GM18861 (cell line): ENCODE results near the gene GNGT2.

Experiments
- ATAC-seq: cut with Tn5 transposase; IDR thresholded peaks from one replicate; pipeline ENCODE4 v1.9.1; 2021; ENCODE audit not compliant: unreplicated experiment

Gene GNGT2

DNA sequence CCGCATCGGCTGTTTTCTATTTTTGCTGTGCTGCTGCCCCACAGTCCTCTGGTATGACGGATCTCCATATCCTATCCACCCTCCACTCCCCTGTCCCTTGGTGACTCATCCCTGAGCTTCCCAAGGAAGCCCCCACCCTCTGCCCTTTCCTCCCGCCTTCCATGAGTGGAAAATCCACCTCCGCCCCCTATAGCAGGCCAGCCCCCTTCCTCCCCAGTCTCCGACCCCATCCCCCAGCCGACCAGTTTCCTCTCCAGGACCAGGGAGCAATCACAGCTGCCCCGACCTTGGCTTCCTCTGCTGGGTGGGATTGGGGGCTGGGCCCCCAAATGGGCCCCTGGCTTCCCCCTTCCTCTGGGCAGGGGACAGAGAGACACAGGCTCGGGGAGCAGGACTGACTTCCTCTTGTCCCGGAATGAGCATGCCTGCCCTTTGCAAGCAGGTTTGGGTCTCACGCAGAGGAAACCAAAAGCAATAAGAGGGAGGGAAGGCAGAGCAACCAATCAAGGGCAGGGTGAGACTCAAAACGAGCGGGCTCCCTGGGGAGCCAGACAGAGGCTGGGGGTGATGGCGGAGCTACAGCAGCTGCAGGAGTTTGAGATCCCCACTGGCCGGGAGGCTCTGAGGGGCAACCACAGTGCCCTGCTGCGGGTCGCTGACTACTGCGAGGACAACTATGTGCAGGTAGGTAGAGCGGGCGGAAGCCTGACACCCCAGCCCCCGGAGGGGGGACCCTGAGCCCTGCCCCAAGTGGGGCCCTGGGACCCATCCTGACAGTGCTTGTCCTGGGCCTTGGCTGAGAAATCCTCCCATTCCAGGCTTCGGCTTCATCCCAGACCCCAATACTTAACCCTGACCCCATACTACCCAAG is at the start of gene GNGT2, which contains the start of gene ABI3:
Gene GNGT2, minus strand, starts transcription at position 417 of the 872 bp plus-strand sequence. CDS start 3,152 bp downstream, outside the sequence.
Gene ABI3, plus strand, starts transcription at position 550 of the 872 bp plus-strand sequence. Its CDS starts 18 bp downstream, at position 568.
- ATAC-seq: no peak

DNA sequence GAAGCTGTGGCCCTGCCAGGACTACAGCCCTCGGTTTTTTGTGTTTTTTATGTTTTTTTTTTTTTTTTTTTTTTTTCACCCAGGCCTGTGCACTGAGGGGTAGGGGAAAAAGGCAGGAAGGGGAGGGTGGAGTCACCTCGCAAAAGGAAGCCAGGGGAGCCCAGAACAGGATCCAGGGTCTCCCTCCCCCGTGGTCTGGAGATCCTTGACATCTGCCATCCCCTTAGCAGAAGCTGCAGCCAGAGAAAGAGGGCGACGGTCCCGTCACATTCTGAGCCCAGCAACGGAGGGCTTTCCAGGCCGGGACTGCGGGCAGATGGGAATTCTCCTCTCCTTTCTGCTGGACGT is 49.3 kb upstream of the GNGT2 start:
- ATAC-seq: no peak

DNA sequence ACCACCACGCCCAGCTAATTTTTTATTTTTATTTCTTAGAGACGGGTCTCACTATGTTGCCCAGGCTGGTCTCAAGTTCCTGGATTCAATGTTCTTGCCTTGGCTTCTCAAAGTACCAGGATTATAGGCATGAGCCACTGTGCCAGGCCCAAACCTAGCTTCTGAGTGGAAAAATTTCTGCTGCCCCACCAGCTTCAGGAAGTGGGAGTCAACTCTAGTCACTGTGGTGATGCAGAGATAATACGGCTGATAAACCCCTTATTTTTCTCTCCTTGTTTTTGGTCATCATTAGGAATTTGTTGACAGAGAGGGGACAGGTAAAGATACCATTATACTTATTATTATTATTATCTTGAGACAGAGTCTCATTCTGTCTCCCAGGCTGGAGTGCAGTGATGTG is 48.0 kb upstream of the GNGT2 start:
- no peak for ATAC-seq

DNA sequence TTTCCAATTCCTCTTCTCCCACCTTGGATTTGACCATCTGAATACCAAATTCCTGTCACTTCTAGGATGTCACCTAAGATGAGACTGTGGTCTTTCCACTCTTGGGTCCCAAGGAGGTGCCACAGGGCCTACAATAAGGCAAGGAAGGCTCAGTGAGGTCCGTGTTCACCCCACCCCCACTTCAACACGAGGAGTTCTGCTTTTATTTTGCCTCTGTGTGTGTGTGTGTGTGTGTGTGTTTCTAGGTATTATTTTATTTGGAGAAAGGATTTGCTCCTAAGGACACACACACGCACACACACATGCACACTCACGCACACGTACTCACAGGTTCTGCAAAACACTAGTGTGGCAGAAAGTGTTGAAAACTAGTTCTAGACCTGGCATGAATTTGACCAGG is 44.8 kb upstream of the GNGT2 start:
- no peak for ATAC-seq

DNA sequence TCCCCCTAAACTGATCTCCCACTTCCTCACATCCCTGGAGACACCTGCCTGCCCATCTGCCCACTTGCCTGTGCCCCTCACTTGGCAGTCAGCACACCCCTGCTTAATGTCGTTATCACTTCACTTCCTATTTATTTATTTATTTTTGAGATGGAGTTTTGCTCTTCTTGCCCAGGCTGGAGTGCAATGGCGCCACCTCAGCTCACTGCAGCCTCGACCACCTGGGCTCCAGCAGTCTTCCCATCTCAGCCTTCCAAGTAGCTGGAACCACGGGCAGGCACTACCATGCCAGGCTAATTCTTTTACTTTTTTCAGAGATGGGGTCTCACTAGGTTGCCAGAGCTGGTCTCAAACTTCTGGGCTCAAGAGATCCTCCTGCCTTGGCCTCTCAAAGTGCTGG is 43.7 kb upstream of the GNGT2 start:
- no peak for ATAC-seq

DNA sequence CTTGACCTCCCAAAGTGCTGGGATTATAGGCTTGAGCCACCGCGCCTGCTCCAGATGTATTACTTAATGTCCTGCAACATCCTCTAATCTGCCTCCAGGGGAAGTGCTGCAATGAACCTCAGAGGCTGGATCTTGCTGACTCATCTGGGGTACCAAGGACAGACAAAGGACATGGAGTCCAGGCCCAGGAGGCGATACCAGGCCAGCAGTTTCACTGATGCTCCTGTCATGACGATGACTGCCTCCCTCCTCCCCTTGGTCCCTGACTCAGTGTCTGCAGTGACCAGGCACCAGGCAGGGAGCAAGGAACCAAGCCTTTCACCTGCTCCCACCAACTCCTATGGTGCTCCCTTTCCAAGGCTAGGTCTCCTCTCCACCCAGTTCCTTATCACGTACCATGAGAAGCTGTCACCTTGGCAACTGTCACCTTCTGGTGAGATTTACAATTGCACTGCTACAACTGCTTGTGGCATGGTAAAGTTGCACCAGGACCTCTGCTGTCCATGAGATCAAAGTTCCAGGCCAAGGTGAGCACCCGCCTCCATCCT is 41.8 kb upstream of the GNGT2 start:
- no peak for ATAC-seq

DNA sequence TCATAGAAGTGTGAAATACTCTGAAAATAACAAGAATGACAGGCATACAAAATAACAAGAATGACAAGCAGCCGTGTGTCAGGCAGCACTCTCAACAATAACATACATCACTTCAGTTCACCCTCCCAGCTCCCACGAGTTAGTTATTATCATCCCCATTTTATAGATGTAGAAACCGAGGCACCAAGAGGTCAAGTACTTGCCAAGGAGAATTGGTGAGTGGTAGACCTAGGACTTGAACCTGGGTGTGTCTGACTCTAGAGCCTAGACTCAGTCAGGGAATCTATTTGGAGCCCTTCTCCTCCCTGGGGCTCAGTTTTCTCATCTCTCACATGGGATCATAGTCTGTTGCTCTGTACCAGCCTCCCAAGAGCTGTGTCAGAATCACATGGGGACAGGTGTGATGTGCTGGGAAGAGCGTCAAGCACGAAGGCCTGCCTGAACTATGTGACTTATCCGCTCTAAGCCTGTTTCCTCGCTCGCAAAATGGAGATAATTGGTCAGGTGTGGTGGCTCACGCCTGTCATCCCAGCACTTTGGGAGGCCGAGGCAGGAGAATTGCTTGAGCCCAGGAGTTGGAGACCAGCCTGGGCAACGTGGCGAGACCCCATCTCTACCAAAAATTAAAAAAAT is 39.6 kb upstream of the GNGT2 start:
- no peak for ATAC-seq

DNA sequence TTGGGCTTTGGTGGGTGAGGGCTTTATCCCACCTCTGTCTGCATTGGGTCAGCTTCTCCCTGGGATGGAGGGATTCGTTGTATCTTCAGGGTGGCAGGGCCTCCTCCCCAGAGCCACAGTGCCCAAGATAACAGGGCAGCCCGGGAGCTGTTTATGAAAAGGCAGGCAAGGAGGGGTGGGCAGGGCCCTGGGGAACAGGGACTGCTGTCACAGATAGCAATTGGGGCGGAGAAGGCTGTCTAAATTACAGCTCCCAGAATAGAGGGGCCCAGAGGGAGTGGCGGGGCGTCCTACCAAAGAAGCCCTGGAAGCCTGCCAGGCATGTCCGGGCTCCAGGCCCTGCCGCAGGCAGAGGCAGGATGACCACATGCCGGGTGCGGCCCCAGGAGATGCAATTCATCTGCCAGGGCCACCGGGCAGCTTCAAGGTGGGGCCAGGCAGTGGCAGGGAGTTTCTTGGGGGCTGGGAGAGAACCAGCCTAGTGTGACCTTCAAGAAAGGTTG is 39.0 kb upstream of the GNGT2 start:
- ATAC-seq: no peak

DNA sequence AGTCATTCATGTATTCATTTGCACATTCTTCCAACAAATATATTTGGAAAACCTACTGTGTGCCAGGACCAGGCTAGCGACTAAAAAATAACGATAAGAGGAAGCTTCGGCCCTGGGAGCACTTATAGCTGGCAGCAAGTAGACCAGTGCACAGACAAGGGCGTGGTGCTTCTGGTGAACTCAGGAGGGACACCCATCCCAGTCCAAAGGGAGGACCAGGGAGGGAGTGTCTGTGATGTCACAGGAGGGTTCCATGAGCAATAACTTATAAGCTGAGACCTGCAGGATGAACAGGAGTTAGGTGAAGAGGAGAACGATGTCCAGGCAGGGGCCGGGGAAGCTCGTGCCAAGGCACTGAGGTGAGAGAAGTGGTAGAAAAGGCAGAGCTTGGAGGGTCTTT is 37.6 kb upstream of the GNGT2 start:
- ATAC-seq: no peak

DNA sequence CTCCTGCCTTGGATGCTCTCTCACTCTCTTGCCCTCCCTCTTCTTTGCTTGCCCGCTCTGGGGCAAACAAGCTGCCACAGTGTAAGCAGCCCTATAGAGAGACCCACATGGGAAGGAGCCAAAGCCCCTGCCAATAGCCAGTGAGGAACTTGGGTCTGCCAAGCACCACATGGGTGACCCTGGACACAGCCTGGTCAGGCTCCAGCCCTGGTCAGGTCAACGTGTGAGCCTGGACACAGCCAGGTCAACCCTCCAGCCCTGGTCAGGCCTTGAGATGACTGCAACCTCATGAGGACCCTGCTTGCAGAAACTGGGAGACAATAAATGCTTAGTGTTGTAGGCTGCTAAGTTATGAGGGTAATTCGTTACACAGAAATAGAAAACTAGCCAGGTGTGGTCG is 34.5 kb upstream of the GNGT2 start:
- ATAC-seq: no peak

DNA sequence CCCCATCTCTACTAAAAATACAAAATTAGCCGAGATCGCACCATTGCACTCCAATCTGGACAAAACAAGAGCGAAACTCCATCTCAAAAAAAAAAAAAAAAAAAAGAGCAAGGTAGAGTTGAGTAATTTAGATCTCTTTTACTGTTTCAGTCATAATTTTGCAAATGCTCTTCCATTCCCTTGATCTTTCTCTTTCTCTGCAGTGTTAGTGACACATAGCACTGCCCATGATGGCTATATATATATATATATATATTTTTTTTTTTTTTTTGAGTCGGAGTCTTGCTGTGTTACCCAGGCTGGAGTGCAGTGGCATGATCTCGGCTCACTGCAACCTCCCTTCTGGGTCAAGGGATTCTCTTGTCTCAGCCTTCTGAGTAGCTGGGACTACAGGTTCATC is 32.4 kb upstream of the GNGT2 start:
- no peak for ATAC-seq

DNA sequence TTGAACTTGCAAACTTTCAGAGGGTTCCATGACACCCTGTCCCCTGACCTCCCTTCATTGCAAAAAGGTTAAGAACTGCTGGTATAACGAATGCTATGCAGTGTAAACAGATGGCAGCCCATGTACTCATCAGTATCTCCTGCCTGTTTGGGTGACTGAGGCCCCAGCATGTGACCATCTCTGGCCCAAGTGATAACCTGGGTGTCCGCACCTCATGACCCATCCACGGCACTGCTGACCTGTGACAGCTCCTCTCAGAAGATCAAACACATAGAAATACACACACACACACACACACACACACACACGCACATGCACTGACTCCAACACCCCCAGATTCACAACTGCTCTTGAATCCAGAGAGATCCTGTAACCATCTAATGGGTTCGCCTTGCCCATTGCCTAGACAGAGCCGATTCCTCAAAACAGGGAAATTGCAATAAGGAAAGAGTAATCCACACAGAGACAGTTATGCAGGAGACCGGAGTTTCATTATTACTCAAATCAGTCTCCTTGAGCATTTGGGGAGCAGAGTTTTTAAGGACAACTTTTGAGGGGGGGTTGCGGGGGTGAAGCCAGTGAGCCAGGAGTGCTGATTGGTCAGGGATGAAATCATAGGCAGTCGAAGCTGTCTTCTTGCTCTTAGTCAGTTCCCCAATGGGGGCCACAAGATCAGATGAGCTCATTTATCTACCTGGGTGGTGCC is 31.5 kb upstream of the GNGT2 start:
- no peak for ATAC-seq

DNA sequence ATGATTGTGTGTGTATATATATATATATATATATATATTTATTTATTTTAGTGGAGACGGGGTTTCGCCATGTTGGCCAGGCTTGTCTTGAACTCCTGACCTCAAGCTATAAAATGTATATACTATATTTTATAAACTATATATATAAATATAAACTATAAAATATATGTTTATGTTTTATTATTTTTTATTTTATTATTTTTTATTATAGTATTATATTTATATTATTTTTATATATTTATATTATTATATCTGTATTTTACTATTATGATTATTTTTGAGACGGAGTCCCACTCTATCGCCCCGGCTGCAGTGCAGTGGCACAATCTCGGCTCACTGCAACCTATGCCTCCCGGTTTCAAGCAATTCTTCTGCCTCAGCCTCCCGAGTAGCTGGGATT is 30.7 kb upstream of the GNGT2 start:
- ATAC-seq: no peak

DNA sequence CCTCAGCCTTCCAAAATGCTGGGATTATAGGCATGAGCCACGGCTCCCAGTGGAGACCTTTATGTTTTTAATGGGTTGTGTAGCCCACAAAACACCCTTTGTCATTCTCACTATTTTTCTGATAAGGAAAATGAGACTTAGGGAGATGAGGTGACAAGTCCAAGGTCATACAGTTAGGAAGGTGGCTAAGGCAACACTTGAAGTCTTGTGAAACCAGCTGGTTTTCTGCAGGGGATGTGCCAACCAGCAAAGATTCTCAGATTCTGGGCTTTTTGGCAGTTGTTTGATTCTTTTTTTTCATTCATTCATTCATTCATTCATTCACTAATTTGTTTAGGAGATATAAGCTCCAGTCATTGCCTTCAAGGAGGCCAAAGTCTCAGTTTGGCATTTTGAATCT is 30.2 kb upstream of the GNGT2 start:
- no peak for ATAC-seq

DNA sequence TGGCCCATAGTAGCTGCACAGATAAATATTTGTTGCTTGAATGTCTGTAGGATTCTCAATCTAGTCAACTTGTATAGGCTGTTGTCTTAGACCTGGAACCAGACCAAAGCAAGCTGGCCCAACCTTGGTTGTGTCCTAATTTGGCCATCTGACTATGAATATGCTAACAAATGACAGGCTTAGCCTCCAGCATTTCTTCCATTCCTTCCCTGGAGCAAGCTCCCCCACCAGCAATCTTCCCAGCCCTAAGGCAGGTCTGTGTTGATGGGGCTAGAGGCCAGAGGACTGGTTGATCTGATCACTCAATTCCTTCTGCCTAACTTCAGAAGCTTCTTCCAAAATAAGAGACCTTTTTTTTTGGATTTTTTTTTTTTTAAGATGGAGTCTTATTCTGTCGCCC is 29.6 kb upstream of the GNGT2 start:
- no peak for ATAC-seq

DNA sequence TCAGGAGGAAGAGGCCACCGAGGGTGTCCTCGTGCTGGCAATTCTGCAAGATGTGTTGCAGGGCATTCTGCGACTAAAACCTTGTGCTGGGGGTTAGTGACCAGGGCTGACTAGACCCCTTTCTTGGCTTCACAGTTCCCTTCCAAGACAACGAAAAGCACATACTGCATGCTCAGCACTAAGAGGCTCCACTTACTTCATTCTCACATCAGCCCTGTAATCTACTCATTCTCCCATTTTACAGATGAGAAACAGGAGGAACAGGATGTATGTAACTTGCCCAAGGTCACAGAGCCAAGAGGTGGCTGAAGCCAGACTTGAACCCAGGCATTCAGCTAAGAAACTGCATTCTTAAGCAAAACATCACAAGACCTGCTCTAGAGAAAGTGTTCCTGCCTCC is 25.5 kb upstream of the GNGT2 start:
- no peak for ATAC-seq

DNA sequence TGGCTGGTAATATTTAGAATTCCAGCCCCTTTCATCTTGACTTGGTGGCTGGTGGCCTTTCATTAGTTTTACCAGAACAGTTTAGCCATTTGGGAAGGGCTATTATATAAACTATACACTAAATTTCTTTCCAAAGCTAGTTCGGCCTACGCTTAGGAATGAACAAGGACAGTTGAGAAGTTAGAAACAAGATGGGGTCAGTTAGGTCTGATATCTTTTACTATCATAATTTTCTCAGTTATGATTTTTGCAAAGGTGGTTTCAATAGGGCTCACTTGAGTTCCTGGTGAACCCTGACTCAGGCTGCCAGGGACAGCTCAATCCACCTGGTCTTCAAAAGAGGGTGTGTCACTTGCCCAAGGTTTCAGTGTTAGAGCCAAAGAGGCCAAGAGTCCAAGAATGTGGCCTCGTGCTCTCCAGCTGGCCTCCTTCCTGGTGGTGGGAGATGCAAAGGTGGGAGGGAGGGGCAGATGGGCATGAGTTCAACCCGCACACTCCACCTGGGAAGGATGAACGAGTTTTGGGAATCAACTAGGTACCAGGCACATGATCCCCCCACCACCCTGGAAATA is 24.2 kb upstream of the GNGT2 start:
- ATAC-seq: no peak

DNA sequence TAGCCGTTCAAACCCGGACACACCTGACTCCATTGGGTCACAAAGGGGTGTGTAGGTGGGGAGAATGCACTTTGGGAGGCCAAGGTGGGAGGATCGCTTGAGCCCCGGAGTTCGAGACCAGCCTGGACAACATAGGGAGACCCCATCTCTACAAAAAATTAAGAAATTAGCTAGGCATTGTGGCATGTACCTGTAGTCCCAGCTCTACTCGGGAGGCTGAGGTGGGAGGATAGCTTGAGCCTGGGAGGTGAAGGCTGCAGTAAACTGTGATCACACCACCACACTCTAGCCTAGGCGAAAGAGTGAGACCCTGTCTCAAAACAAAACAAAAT is 21.2 kb upstream of the GNGT2 start:
- no peak for ATAC-seq

DNA sequence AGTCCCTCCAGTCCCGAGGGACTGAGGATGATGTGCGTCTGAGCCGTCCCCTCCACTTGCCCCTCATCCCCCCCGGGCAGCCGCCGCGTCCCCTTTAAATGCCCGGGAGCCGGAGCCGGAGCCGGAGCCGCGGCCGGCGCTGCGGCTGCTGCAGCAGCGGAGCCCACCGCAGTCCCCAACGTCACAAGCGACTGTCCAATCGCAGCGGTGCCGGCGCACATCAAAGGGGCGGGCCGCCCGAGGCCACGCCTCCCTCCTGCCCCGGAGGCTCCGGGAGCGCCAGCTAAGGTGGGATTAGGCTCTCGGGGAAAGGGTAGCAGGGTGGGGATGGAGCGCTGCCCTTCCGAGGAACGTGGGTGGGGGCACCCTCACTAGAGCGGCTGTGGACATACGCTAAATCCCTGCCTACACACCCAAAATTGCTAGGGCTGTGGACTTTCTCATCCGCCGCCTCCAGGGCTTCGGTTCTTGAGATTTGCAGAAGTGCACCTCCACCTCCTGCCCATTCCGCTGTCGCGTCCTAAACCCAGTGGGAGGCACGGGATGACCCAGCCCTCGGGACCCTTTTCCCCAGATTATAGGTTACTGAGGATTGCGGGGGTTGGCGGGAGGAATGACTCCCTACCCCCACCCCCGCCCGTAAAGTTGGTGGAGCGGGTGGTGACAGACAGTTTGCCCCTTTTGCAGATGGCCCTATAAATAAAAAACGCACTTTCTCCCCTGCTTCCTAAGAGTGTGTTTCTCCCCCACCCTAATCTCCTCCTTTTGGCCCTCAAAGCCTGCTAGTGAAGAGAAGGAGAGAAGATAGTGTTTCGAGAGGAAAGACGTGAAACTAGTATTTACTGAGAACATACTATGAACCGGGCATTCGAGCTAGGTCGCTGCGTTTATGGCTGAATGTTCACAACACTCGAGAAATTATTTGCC is 20.5 kb upstream of the GNGT2 start, which contains the start of gene PHOSPHO1:
Gene PHOSPHO1, minus strand, starts transcription at position 152 of the 927 bp plus-strand sequence. CDS start 4,096 bp downstream, outside the sequence.
- no peak for ATAC-seq
